HL-60 (cell line): ENCODE results near the gene ANKRD33B.

ENCODE experiments used
- DNase-seq, 2 experiments: peaks; one replicate each; pipeline ENCODE4 v3.0.0-alpha.2; 2010 to 2020; ENCODE audit warnings: low read depth in 1 of 2, low spot score in 1 of 2
- H3K27ac ChIP-seq: fragments of 250-450 bp; sonication (Bioruptor Pico); replicated peaks from 2 replicates; pipeline ENCODE4 v1.5.1; 2020; ENCODE audit warnings: mild to moderate bottlenecking, moderate library complexity
- H3K27me3 ChIP-seq: fragments of 250-450 bp; sonication (Bioruptor Pico); 2 replicates; pipeline ENCODE4 v1.5.1; 2021; ENCODE audit warnings: mild to moderate bottlenecking, moderate library complexity; ENCODE audit not compliant: insufficient read depth, poor library complexity, severe bottlenecking
- H3K4me3 ChIP-seq: replicated peaks from 2 replicates; pipeline ENCODE4 v1.5.1; 2011; ENCODE audit warnings: mild to moderate bottlenecking, control low read depth, low read length; ENCODE audit not compliant: insufficient read depth
- GABPA ChIP-seq: IDR thresholded peaks from 2 replicates; pipeline ENCODE4 v1.6.1; 2012; ENCODE audit warnings: low read depth
- POLR2AphosphoS5 ChIP-seq: IDR thresholded peaks from 2 replicates; pipeline ENCODE4 v1.6.1; 2012; ENCODE audit warnings: low read depth
- SPI1 ChIP-seq: IDR thresholded peaks from 2 replicates; pipeline ENCODE4 v1.6.1; 2012; ENCODE audit warnings: low read depth, mild to moderate bottlenecking, borderline replicate concordance
- TF ChIP-seq, protein P1 (sequence below): IDR thresholded peaks from 2 replicates; pipeline ENCODE4 v1.6.1; 2012; ENCODE audit warnings: low read depth; ENCODE audit not compliant: insufficient replicate concordance
- TF ChIP-seq, protein P2 (sequence below): IDR thresholded peaks from one replicate; pipeline ENCODE4 v1.5.1; 2011; ENCODE audit warnings: low read length, control low read depth, inconsistent platforms; ENCODE audit not compliant: insufficient read depth

The ANKRD33B gene

DNA sequence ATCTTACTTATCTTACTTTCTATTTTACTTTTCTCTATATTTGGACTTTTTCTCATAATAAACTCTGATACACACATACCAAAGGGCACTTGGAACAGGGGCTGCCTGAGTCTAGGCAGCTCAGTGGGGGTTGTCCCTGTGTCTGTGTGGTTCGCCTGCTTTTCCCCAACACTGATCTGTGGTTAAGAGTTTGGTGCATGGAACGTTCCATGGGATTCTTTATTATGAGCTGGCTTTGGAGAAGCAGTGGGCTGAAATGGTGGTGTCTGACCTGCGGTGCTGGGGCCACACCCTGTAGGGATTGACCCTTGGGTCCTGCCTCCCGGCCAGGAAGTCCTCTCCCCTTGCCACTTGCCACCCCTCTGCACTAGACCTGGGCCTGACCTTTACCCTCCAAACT, 47.4 kb downstream of the ANKRD33B start:
- TF ChIP-seq, protein P1, sequence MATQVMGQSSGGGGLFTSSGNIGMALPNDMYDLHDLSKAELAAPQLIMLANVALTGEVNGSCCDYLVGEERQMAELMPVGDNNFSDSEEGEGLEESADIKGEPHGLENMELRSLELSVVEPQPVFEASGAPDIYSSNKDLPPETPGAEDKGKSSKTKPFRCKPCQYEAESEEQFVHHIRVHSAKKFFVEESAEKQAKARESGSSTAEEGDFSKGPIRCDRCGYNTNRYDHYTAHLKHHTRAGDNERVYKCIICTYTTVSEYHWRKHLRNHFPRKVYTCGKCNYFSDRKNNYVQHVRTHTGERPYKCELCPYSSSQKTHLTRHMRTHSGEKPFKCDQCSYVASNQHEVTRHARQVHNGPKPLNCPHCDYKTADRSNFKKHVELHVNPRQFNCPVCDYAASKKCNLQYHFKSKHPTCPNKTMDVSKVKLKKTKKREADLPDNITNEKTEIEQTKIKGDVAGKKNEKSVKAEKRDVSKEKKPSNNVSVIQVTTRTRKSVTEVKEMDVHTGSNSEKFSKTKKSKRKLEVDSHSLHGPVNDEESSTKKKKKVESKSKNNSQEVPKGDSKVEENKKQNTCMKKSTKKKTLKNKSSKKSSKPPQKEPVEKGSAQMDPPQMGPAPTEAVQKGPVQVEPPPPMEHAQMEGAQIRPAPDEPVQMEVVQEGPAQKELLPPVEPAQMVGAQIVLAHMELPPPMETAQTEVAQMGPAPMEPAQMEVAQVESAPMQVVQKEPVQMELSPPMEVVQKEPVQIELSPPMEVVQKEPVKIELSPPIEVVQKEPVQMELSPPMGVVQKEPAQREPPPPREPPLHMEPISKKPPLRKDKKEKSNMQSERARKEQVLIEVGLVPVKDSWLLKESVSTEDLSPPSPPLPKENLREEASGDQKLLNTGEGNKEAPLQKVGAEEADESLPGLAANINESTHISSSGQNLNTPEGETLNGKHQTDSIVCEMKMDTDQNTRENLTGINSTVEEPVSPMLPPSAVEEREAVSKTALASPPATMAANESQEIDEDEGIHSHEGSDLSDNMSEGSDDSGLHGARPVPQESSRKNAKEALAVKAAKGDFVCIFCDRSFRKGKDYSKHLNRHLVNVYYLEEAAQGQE: no peak
- TF ChIP-seq POLR2AphosphoS5 (no peak), GABPA (no peak), SPI1 (no peak)
- TF ChIP-seq, protein P2, sequence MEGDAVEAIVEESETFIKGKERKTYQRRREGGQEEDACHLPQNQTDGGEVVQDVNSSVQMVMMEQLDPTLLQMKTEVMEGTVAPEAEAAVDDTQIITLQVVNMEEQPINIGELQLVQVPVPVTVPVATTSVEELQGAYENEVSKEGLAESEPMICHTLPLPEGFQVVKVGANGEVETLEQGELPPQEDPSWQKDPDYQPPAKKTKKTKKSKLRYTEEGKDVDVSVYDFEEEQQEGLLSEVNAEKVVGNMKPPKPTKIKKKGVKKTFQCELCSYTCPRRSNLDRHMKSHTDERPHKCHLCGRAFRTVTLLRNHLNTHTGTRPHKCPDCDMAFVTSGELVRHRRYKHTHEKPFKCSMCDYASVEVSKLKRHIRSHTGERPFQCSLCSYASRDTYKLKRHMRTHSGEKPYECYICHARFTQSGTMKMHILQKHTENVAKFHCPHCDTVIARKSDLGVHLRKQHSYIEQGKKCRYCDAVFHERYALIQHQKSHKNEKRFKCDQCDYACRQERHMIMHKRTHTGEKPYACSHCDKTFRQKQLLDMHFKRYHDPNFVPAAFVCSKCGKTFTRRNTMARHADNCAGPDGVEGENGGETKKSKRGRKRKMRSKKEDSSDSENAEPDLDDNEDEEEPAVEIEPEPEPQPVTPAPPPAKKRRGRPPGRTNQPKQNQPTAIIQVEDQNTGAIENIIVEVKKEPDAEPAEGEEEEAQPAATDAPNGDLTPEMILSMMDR: no peak
- Histone ChIP-seq H3K4me3 (no peak overlapping the region), H3K27ac (peak overlapping the region; percentile 6), H3K27me3 (no peaks in the 10 kb centered on the region)
- no peak for DNase-seq

DNA sequence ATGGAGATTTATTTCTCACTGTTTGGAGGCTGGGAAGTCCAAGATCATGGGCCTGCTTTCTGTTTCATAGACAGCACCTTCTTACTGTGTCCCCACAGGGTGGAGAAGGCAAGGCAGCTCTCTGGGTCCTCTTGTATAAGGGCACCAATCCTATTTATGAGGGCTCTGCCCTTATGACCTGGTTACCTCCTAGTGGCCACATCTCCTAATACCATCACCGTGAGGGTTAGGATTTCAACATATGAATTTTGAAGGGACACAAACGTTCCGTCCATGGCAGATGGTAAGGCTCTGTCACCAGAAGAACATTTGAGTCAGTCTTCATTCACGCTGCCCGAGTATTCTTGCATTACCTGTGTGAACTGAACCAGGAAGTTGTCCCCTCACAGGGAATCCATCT, 48.4 kb downstream of the ANKRD33B start:
- H3K4me3 ChIP-seq: no peak overlapping the region
- H3K27ac ChIP-seq: no peak overlapping the region
- TF ChIP-seq, protein P2: no peak
- TF ChIP-seq POLR2AphosphoS5 (no peak), SPI1 (no peak), GABPA (no peak)
- TF ChIP-seq, protein P1: no peak
- DNase-seq: no peak
- H3K27me3 ChIP-seq: no peaks in the 10 kb centered on the region

DNA sequence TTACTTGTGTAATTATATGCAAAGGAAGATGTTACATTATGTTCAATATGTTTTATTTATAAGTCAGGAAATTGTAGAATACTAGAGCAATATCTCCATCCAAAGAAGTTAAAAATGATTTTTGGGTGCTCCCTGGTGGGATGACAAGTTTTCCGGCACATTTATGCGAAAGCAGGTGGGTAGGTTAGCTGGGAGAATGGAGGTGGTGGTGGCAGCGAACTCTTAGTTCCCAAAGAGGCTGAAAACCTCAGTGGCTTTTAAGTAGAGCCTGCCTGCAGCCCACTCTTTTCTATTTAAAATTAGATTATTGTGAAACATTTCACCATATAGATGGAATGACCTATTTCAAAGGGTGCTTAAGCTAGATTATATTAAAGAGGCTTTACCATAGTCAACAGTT, 51.8 kb downstream of the ANKRD33B start:
- no peak for DNase-seq
- TF ChIP-seq, protein P2: no peak
- TF ChIP-seq POLR2AphosphoS5 (no peak), GABPA (no peak), SPI1 (no peak)
- TF ChIP-seq, protein P1: no peak
- H3K4me3 ChIP-seq: no peak overlapping the region
- no peak overlapping the region for H3K27ac ChIP-seq
- H3K27me3 ChIP-seq: no peaks in the 10 kb centered on the region
